Measurements from ENCODE around the gene SNX24.

The SNX24 gene

DNA sequence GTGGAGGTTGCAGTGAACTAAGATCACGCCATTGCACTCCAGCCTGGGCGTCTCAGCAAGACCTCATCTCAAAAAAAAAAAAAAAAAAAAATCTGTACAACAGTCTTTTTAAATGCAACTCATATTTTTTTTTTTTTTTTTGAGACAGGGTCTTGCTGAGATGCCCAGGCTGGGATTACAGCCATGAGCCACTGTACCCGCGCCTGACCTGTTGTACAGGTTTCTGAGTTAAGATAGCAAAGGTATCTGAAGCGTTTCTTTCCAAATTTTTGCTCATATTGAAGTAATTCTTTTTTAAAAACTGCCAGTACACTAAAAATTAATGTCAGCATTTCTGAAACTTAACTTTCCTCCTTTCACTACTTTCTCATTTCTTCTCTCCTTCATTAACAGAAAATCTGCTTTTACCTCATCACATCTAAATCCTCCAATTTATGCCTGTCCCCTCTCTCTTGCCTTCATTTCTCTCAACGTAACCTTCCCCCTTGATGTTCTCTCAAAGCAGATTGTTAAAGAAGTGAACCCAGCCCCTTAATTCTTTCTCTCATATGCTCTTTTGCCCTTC is 3.3 kb upstream of the SNX24 start:
- H3K27ac ChIP-seq (replicated peaks): no peak overlapping the region
- no peak overlapping the region for H3K4me3 ChIP-seq (replicated peaks; ENCODE audit: insufficient read depth, low read length)
- no peaks in the 10 kb centered on the region for H3K27me3 ChIP-seq (ENCODE audit: insufficient read depth, poor library complexity, severe bottlenecking)
- no peak for DNase-seq (ENCODE audit: low read depth in 1 of 2, low spot score in 1 of 2)
- TF ChIP-seq POLR2AphosphoS5 (IDR thresholded peaks at IDR 0.05; ENCODE audit: low read depth) (no peak), SPI1 (IDR thresholded peaks at IDR 0.05; ENCODE audit: borderline replicate concordance, low read depth) (no peak), GABPA (IDR thresholded peaks at IDR 0.05; ENCODE audit: low read depth) (no peak)
- TF ChIP-seq, protein P1, sequence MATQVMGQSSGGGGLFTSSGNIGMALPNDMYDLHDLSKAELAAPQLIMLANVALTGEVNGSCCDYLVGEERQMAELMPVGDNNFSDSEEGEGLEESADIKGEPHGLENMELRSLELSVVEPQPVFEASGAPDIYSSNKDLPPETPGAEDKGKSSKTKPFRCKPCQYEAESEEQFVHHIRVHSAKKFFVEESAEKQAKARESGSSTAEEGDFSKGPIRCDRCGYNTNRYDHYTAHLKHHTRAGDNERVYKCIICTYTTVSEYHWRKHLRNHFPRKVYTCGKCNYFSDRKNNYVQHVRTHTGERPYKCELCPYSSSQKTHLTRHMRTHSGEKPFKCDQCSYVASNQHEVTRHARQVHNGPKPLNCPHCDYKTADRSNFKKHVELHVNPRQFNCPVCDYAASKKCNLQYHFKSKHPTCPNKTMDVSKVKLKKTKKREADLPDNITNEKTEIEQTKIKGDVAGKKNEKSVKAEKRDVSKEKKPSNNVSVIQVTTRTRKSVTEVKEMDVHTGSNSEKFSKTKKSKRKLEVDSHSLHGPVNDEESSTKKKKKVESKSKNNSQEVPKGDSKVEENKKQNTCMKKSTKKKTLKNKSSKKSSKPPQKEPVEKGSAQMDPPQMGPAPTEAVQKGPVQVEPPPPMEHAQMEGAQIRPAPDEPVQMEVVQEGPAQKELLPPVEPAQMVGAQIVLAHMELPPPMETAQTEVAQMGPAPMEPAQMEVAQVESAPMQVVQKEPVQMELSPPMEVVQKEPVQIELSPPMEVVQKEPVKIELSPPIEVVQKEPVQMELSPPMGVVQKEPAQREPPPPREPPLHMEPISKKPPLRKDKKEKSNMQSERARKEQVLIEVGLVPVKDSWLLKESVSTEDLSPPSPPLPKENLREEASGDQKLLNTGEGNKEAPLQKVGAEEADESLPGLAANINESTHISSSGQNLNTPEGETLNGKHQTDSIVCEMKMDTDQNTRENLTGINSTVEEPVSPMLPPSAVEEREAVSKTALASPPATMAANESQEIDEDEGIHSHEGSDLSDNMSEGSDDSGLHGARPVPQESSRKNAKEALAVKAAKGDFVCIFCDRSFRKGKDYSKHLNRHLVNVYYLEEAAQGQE (IDR thresholded peaks at IDR 0.05; ENCODE audit: insufficient replicate concordance, low read depth): no peak
- TF ChIP-seq, protein P2, sequence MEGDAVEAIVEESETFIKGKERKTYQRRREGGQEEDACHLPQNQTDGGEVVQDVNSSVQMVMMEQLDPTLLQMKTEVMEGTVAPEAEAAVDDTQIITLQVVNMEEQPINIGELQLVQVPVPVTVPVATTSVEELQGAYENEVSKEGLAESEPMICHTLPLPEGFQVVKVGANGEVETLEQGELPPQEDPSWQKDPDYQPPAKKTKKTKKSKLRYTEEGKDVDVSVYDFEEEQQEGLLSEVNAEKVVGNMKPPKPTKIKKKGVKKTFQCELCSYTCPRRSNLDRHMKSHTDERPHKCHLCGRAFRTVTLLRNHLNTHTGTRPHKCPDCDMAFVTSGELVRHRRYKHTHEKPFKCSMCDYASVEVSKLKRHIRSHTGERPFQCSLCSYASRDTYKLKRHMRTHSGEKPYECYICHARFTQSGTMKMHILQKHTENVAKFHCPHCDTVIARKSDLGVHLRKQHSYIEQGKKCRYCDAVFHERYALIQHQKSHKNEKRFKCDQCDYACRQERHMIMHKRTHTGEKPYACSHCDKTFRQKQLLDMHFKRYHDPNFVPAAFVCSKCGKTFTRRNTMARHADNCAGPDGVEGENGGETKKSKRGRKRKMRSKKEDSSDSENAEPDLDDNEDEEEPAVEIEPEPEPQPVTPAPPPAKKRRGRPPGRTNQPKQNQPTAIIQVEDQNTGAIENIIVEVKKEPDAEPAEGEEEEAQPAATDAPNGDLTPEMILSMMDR (IDR thresholded peaks at IDR 0.05; ENCODE audit: insufficient read depth, low read length): no peak

DNA sequence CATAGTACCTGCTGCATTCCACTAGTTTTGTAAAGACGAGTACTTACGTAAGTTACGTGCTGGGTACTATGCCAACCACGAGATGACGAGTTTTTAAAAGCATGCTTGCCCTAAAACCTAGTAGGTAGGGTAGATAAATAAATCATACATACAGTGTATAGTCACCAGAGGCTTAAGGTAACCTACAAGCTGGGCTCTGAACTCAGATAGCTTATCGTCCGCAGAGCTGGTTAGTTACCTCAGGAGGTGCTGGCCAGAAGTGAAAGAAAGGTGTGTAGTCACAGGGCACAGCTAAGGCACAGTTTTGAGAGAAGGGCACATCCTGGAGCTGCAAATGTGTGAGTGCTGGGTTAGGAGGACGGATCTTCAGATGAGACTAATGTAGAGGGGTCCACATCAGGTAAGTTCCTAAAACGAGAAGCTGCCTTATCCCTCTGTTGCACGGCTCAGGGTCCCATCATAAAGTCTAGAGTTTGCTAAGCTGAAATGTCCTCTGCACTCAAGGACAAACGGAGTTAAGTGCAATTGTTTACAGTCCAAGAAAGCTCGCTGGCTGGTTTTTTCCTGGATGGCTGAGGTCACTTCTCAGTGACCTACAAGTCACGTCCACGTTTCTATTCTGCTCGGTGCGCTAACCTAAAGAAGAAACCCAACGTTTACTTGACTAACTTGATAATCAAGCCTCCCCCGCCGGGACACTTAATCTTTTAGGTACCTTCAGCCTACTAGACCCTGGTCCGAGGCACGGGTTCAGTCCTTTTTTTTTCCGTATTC is 1.1 kb upstream of the SNX24 start:
- Histone ChIP-seq H3K4me3 (replicated peaks; ENCODE audit: insufficient read depth, low read length) (peak overlapping the region; percentile 55), H3K27me3 (ENCODE audit: insufficient read depth, poor library complexity, severe bottlenecking) (no peaks in the 10 kb centered on the region), H3K27ac (replicated peaks) (no peak overlapping the region)
- TF ChIP-seq, protein P2 (IDR thresholded peaks at IDR 0.05; ENCODE audit: insufficient read depth, low read length): no peak
- TF ChIP-seq, protein P1 (IDR thresholded peaks at IDR 0.05; ENCODE audit: insufficient replicate concordance, low read depth): no peak
- TF ChIP-seq SPI1 (IDR thresholded peaks at IDR 0.05; ENCODE audit: borderline replicate concordance, low read depth) (no peak), GABPA (IDR thresholded peaks at IDR 0.05; ENCODE audit: low read depth) (no peak), POLR2AphosphoS5 (IDR thresholded peaks at IDR 0.05; ENCODE audit: low read depth) (no peak)
- DNase-seq (ENCODE audit: low read depth in 1 of 2, low spot score in 1 of 2): no peak

DNA sequence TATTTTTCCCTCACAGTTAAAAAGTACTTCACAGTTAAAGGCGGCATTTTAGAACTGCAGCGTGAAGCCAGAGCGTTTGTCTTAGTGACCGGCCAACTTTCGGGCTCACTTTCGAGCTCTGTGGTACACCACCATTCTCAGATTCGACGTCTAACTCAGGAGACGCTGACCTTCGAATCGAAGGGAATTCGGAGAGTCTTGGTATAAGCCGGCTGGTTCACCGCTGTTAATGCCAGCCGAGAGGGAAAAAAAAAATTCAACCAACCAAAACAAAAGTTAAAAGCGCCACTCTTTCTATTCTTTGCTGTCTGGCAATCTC is 544 bp upstream of the SNX24 start:
- no peak for DNase-seq (ENCODE audit: low read depth in 1 of 2, low spot score in 1 of 2)
- H3K4me3 ChIP-seq (replicated peaks; ENCODE audit: insufficient read depth, low read length): peak overlapping the region; percentile 55
- TF ChIP-seq GABPA (IDR thresholded peaks at IDR 0.05; ENCODE audit: low read depth): no peak
- TF ChIP-seq, protein P2 (IDR thresholded peaks at IDR 0.05; ENCODE audit: insufficient read depth, low read length): no peak
- TF ChIP-seq, protein P1 (IDR thresholded peaks at IDR 0.05; ENCODE audit: insufficient replicate concordance, low read depth): no peak
- TF ChIP-seq POLR2AphosphoS5 (IDR thresholded peaks at IDR 0.05; ENCODE audit: low read depth): no peak
- no peak for TF ChIP-seq SPI1 (IDR thresholded peaks at IDR 0.05; ENCODE audit: borderline replicate concordance, low read depth)
- H3K27ac ChIP-seq (replicated peaks): no peak overlapping the region
- no peaks in the 10 kb centered on the region for H3K27me3 ChIP-seq (ENCODE audit: insufficient read depth, poor library complexity, severe bottlenecking)

Data from HL-60 (cell line).